Caco-2 (cell line): Measurements from ENCODE around the gene SFSWAP. TPM values are rescaled to one million over a fixed set of nuclear protein-coding genes. Genes with fewer than 3 reads are reported as not detected.

Experiments
- BruUV-seq: library from RNA; stranded (reverse); fragments of 400-500 nt; replicated peaks from 2 replicates; lab custom pipeline; 2021; lab: Mats Ljungman, UMichigan
- CTCF ChIA-PET: fragments of 300-600 bp; sonication (Branson Sonifier 250); formaldehyde crosslinking; loops from one replicate; lab custom pipeline; 2022; ENCODE audit warnings: antibody characterized with exemption; lab: Charles Lee
- POLR2A ChIA-PET: fragments of 300-600 bp; sonication (Branson Sonifier 250); formaldehyde crosslinking; loops from one replicate; lab custom pipeline; 2022; ENCODE audit warnings: antibody characterized with exemption; lab: Charles Lee
- DNase-seq, 2 experiments: peaks; one replicate each; pipeline versions ENCODE4 v3.0.0 to v3.0.0-alpha.2; 2020 to 2022
- H3K27me3 ChIP-seq: replicated peaks from 2 replicates; pipeline ENCODE4 v1.6.0; 2011; ENCODE audit warnings: low read length; ENCODE audit not compliant: control insufficient read depth, insufficient read depth
- H3K36me3 ChIP-seq: 2 replicates; pipeline ENCODE4 v1.5.1; 2011; ENCODE audit warnings: low read length; ENCODE audit not compliant: control insufficient read depth, insufficient read depth
- H3K4me1 ChIP-seq: fragments of 250-450 bp; sonication (Bioruptor Pico); 2 replicates; pipeline ENCODE4 v1.5.1; 2020; ENCODE audit warnings: mild to moderate bottlenecking
- H3K4me3 ChIP-seq: 2 replicates; pipeline ENCODE4 v1.5.1; 2011; ENCODE audit warnings: low read depth, mild to moderate bottlenecking, control low read depth, low read length
- H3K9me3 ChIP-seq: fragments of 250-450 bp; sonication (Bioruptor Pico); 2 replicates; pipeline ENCODE4 v1.5.1; 2020; ENCODE audit warnings: mild to moderate bottlenecking, moderate library complexity
- H3K27ac Mint-ChIP-seq: one replicate; pipeline ENCODE4 v1.8.0; 2022; ENCODE audit warnings: mixed read lengths; ENCODE audit not compliant: unreplicated experiment
- H3K27me3 Mint-ChIP-seq: one replicate; pipeline ENCODE4 v1.8.0; 2022; ENCODE audit warnings: mixed read lengths; ENCODE audit not compliant: insufficient read depth, unreplicated experiment
- H3K36me3 Mint-ChIP-seq: one replicate; pipeline ENCODE4 v1.8.0; 2022; ENCODE audit warnings: mild to moderate bottlenecking, mixed read lengths; ENCODE audit not compliant: insufficient read depth, unreplicated experiment
- H3K4me1 Mint-ChIP-seq: one replicate; pipeline ENCODE4 v1.8.0; 2022; ENCODE audit warnings: low read depth, mixed read lengths; ENCODE audit not compliant: unreplicated experiment
- H3K4me3 Mint-ChIP-seq: one replicate; pipeline ENCODE4 v1.8.0; 2022; ENCODE audit warnings: mild to moderate bottlenecking, moderate library complexity, mixed read lengths; ENCODE audit not compliant: unreplicated experiment
- H3K9me3 Mint-ChIP-seq: one replicate; pipeline ENCODE4 v1.8.0; 2022; ENCODE audit warnings: mixed read lengths; ENCODE audit not compliant: unreplicated experiment
- CTCF ChIP-seq, 2 experiments: fragments of 200-600 bp in 1 of 2; IDR thresholded peaks; 1 replicate in 1 of 2; 2 replicates in 1 of 2; pipeline versions ENCODE4 v1.5.1 to v1.8.0; 2011 to 2022; ENCODE audit warnings: antibody characterized with exemption in 1 of 2, control low read depth in 1 of 2, inconsistent platforms in 1 of 2, low read depth in 1 of 2, low read length in 1 of 2, mild to moderate bottlenecking in 1 of 2, moderate library complexity in 1 of 2; ENCODE audit not compliant: insufficient read depth in 1 of 2, severe bottlenecking in 1 of 2, unreplicated experiment in 1 of 2
- intact Hi-C: fragments of 100-400 bp; cut with micrococcal nuclease; formaldehyde crosslinking; loops from one replicate; pipeline ENCODE4 v1.10.0; 2022; ENCODE audit not compliant: unreplicated experiment
- total RNA-seq: library from RNA; stranded (reverse); gene quantifications from 2 replicates; pipeline ENCODE4 v1.2.3, GENCODE V29; 2022

Gene SFSWAP
- total RNA-seq, 1 experiment from 2014 or later, result 42.3 TPM

GRCh38 chr12:131796754-131797587, 86.1 kb downstream of the SFSWAP start:
- CTCF ChIA-PET, result interaction anchor here (2.9 kb wide), 1 partner anchor 34 kb away, joined by 11 read pairs; no protein-coding TSS in a partner anchor
- H3K9me3 Mint-ChIP-seq, result no peaks in the 10 kb centered on the region

GRCh38 chr12:131797588-131797934, 86.7 kb downstream of the SFSWAP start:
- no peak overlapping the region for H3K27ac Mint-ChIP-seq
- H3K9me3 ChIP-seq, result no peaks in the 10 kb centered on the region
- TF ChIP-seq CTCF (IDR thresholded peaks at IDR 0.05; ENCODE audit: insufficient read depth in 1 of 2, low read depth in 1 of 2, low read length in 1 of 2, severe bottlenecking in 1 of 2, unreplicated experiment in 1 of 2), result no peak
- peaks cover 15% of the 10 kb centered on the region for H3K4me1 ChIP-seq
- H3K4me3 ChIP-seq, result no peak overlapping the region
- H3K27me3 ChIP-seq, result no peaks in the 10 kb centered on the region
- peaks cover 35% of the 10 kb centered on the region for H3K36me3 Mint-ChIP-seq
- intact Hi-C loops, result loop anchor here (2.0 kb wide), 1 partner anchor 33 kb away; no protein-coding TSS in a partner anchor
- DNase-seq, result no peak
- no peak overlapping the region for H3K4me3 Mint-ChIP-seq
- no peaks in the 10 kb centered on the region for H3K27me3 Mint-ChIP-seq
- BruUV-seq, result no TSS peak
- ChIA-PET POLR2A (no interaction called here), CTCF (no interaction called here)
- H3K36me3 ChIP-seq, result peaks cover 2% of the 10 kb centered on the region; the same call in 1 of the 2 replicates
- H3K4me1 Mint-ChIP-seq, result peaks cover 7% of the 10 kb centered on the region
- H3K9me3 Mint-ChIP-seq, result no peaks in the 10 kb centered on the region

More at GRCh38 chr12:131796754-131797587, 86.1 kb downstream of the SFSWAP start:
- no peaks in the 10 kb centered on the region for H3K27me3 ChIP-seq
- Mint-ChIP-seq H3K27ac (no peak overlapping the region), H3K27me3 (no peaks in the 10 kb centered on the region), H3K36me3 (peaks cover 35% of the 10 kb centered on the region), H3K4me1 (peaks cover 7% of the 10 kb centered on the region), H3K4me3 (no peak overlapping the region)
- no peak overlapping the region for H3K4me3 ChIP-seq
- peak in 1 of 2 experiments; percentile 14 for TF ChIP-seq CTCF (IDR thresholded peaks at IDR 0.05; ENCODE audit: insufficient read depth in 1 of 2, low read depth in 1 of 2, low read length in 1 of 2, severe bottlenecking in 1 of 2, unreplicated experiment in 1 of 2)
- peak in 1 of 2 experiments; percentile 28 for DNase-seq
- peaks cover 2% of the 10 kb centered on the region; the same call in 1 of the 2 replicates for H3K36me3 ChIP-seq
- H3K9me3 ChIP-seq, result no peaks in the 10 kb centered on the region
- intact Hi-C loops, result loop anchor here (2.0 kb wide), 1 partner anchor 34 kb away; no protein-coding TSS in a partner anchor
- H3K4me1 ChIP-seq, result peaks cover 15% of the 10 kb centered on the region
- no TSS peak for BruUV-seq
- POLR2A ChIA-PET, result no interaction called here

GRCh38 chr12:131799195-131799594, 88.3 kb downstream of the SFSWAP start:
- Mint-ChIP-seq H3K27ac (no peak overlapping the region), H3K36me3 (peaks cover 35% of the 10 kb centered on the region), H3K9me3 (no peaks in the 10 kb centered on the region), H3K4me1 (peaks cover 7% of the 10 kb centered on the region), H3K27me3 (no peaks in the 10 kb centered on the region), H3K4me3 (no peak overlapping the region)
- Histone ChIP-seq H3K9me3 (no peaks in the 10 kb centered on the region), H3K4me1 (peaks cover 15% of the 10 kb centered on the region), H3K36me3 (peaks cover 2% of the 10 kb centered on the region; the same call in 1 of the 2 replicates), H3K4me3 (no peak overlapping the region), H3K27me3 (no peaks in the 10 kb centered on the region)
- ChIA-PET POLR2A (no interaction called here), CTCF (no interaction called here)
- DNase-seq, result no peak
- BruUV-seq, result no TSS peak
- TF ChIP-seq CTCF (IDR thresholded peaks at IDR 0.05; ENCODE audit: insufficient read depth in 1 of 2, low read depth in 1 of 2, low read length in 1 of 2, severe bottlenecking in 1 of 2, unreplicated experiment in 1 of 2), result no peak
- intact Hi-C loops, result no loop called here
